ENCODE data around the gene NEK11.
"Not testable (repeated sequence)": the region's sequence is repeated elsewhere in the genome, so short reads cannot be mapped to it uniquely, and the experiment has no call there.

NEK11 gene

GRCh38 chr3:131371688-131372066, 345.0 kb downstream of the NEK11 start:
- no peak for ATAC-seq (ENCODE audit: low read depth)
- TF ChIP-seq CTCF (IDR thresholded peaks at IDR 0.05; ENCODE audit: poor library complexity, severe bottlenecking), result no peak
- no peaks in the 10 kb centered on the region for H3K27me3 ChIP-seq (ENCODE audit: insufficient read depth, poor library complexity, severe bottlenecking)
- no peak overlapping the region for H3K27ac ChIP-seq (ENCODE audit: poor library complexity, severe bottlenecking)
- DNase-seq (ENCODE audit: low spot score), result no peak
- no peaks in the 10 kb centered on the region for H3K36me3 ChIP-seq (ENCODE audit: low read depth)
- H3K4me3 ChIP-seq (ENCODE audit: severe bottlenecking), result no peak overlapping the region
- H3K4me1 ChIP-seq (ENCODE audit: insufficient read depth, poor library complexity, severe bottlenecking), result no peaks in the 10 kb centered on the region
- H3K9me3 ChIP-seq (ENCODE audit: severe bottlenecking), result no peaks in the 10 kb centered on the region

- Histone ChIP-seq H3K27ac (ENCODE audit: poor library complexity, severe bottlenecking) (no peak overlapping the region), H3K4me3 (ENCODE audit: severe bottlenecking) (no peak overlapping the region), H3K36me3 (ENCODE audit: low read depth) (no peaks in the 10 kb centered on the region), H3K9me3 (ENCODE audit: severe bottlenecking) (no peaks in the 10 kb centered on the region), H3K4me1 (ENCODE audit: insufficient read depth, poor library complexity, severe bottlenecking) (no peaks in the 10 kb centered on the region), H3K27me3 (ENCODE audit: insufficient read depth, poor library complexity, severe bottlenecking) (no peaks in the 10 kb centered on the region)
- no peak for DNase-seq (ENCODE audit: low spot score)
- no peak for TF ChIP-seq CTCF (IDR thresholded peaks at IDR 0.05; ENCODE audit: poor library complexity, severe bottlenecking)
- ATAC-seq (ENCODE audit: low read depth), result no peak
Measured at GRCh38 chr3:131374741-131375140, 348.1 kb downstream of the NEK11 start.

- H3K27ac ChIP-seq (ENCODE audit: poor library complexity, severe bottlenecking), result not testable (repeated sequence)
Measured at GRCh38 chr3:131380821-131381444, 354.3 kb downstream of the NEK11 start.

GRCh38 chr3:131381445-131382291, 355.0 kb downstream of the NEK11 start, which contains the start of gene NUDT16:
Gene NUDT16 (plus strand): TSS chr3:131381774. CDS start chr3:131381805, 31 bp downstream.
- no peaks in the 10 kb centered on the region for H3K9me3 ChIP-seq (ENCODE audit: severe bottlenecking)
- H3K27ac ChIP-seq (ENCODE audit: poor library complexity, severe bottlenecking), result peak within 1 kb of the TSS; percentile 16
- ATAC-seq (ENCODE audit: low read depth), result peak; percentile 97
- H3K27me3 ChIP-seq (ENCODE audit: insufficient read depth, poor library complexity, severe bottlenecking), result no peaks in the 10 kb centered on the region
- peak within 1 kb of the TSS; percentile 64 for H3K4me3 ChIP-seq (ENCODE audit: severe bottlenecking)
- no peaks in the 10 kb centered on the region for H3K36me3 ChIP-seq (ENCODE audit: low read depth)
- peak; percentile 99 for DNase-seq (ENCODE audit: low spot score)
- TF ChIP-seq CTCF (IDR thresholded peaks at IDR 0.05; ENCODE audit: poor library complexity, severe bottlenecking), result no peak
- H3K4me1 ChIP-seq (ENCODE audit: insufficient read depth, poor library complexity, severe bottlenecking), result no peaks in the 10 kb centered on the region

More at GRCh38 chr3:131380821-131381444, 354.3 kb downstream of the NEK11 start:
- not testable (repeated sequence) for H3K9me3 ChIP-seq (ENCODE audit: severe bottlenecking); H3K36me3 ChIP-seq (ENCODE audit: low read depth); DNase-seq (ENCODE audit: low spot score); H3K27me3 ChIP-seq (ENCODE audit: insufficient read depth, poor library complexity, severe bottlenecking); H3K4me1 ChIP-seq (ENCODE audit: insufficient read depth, poor library complexity, severe bottlenecking)
- peak overlapping the region; percentile 64 for H3K4me3 ChIP-seq (ENCODE audit: severe bottlenecking)
- peak; percentile 18 for ATAC-seq (ENCODE audit: low read depth)

- Histone ChIP-seq H3K9me3 (ENCODE audit: severe bottlenecking) (no peaks in the 10 kb centered on the region), H3K27me3 (ENCODE audit: insufficient read depth, poor library complexity, severe bottlenecking) (no peaks in the 10 kb centered on the region), H3K4me3 (ENCODE audit: severe bottlenecking) (no peak overlapping the region), H3K36me3 (ENCODE audit: low read depth) (no peaks in the 10 kb centered on the region), H3K27ac (ENCODE audit: poor library complexity, severe bottlenecking) (no peak overlapping the region), H3K4me1 (ENCODE audit: insufficient read depth, poor library complexity, severe bottlenecking) (peaks cover 6% of the 10 kb centered on the region)
- no peak for TF ChIP-seq CTCF (IDR thresholded peaks at IDR 0.05; ENCODE audit: poor library complexity, severe bottlenecking)
- DNase-seq (ENCODE audit: low spot score) (no peak), ATAC-seq (ENCODE audit: low read depth) (no peak)
Measured at GRCh38 chr3:131386429-131387165, 359.9 kb downstream of the NEK11 start.

All from RWPE2 (cell line).